ENCODE results near the gene PLS1.

GRCh38 chr3:142706321-142707127 lies 110.3 kb downstream of the PLS1 start:
- TF ChIP-seq CTCF (IDR thresholded peaks at IDR 0.05) (no peak), POLR2A (IDR thresholded peaks at IDR 0.05) (no peak)
